ENCODE data around the gene NELL1.
"Not testable (repeated sequence)": the region's sequence is repeated elsewhere in the genome, so short reads cannot be mapped to it uniquely, and the experiment has no call there.

The NELL1 gene

GRCh38 chr11:20821046-20821445, 151.7 kb downstream of the NELL1 start:
- no peaks in the 10 kb centered on the region for H3K36me3 ChIP-seq (ENCODE audit: control insufficient read depth, insufficient read depth, low read length)
- H3K27ac ChIP-seq (ENCODE audit: low read depth, low read length, severe bottlenecking), result no peak overlapping the region
- H3K9me3 ChIP-seq (ENCODE audit: control insufficient read depth, low read length), result no peaks in the 10 kb centered on the region
- H3K4me3 ChIP-seq (ENCODE audit: extremely low read depth, insufficient read depth, low read length, poor library complexity, severe bottlenecking), result no peak overlapping the region
- 88% methylated on average over 1 of the region's 2 CpGs; no CpG with 5 or more reads in 1 of the 2 experiments for WGBS, 2 experiments (ENCODE audit: insufficient coverage in 2 of 2)
- H3K4me1 ChIP-seq (ENCODE audit: control insufficient read depth, insufficient read depth, low read length, poor library complexity, severe bottlenecking), result no peaks in the 10 kb centered on the region

GRCh38 chr11:20821470-20821869, 152.1 kb downstream of the NELL1 start:
- Histone ChIP-seq H3K27ac (ENCODE audit: low read depth, low read length, severe bottlenecking) (no peak overlapping the region), H3K4me1 (ENCODE audit: control insufficient read depth, insufficient read depth, low read length, poor library complexity, severe bottlenecking) (no peaks in the 10 kb centered on the region), H3K4me3 (ENCODE audit: extremely low read depth, insufficient read depth, low read length, poor library complexity, severe bottlenecking) (no peak overlapping the region), H3K9me3 (ENCODE audit: control insufficient read depth, low read length) (no peaks in the 10 kb centered on the region), H3K36me3 (ENCODE audit: control insufficient read depth, insufficient read depth, low read length) (no peaks in the 10 kb centered on the region)

- H3K27ac ChIP-seq (ENCODE audit: low read depth, low read length, severe bottlenecking), result no peak overlapping the region
- 100% methylated on average over 1 of the region's 2 CpGs for WGBS, 2 experiments (ENCODE audit: insufficient coverage in 2 of 2)
These were observed 155.4 kb downstream of the NELL1 start for GRCh38 chr11:20824773-20825172.

GRCh38 chr11:20835561-20835960, 166.2 kb downstream of the NELL1 start:
- Histone ChIP-seq H3K27ac (ENCODE audit: low read depth, low read length, severe bottlenecking) (no peak overlapping the region), H3K4me3 (ENCODE audit: extremely low read depth, insufficient read depth, low read length, poor library complexity, severe bottlenecking) (no peak overlapping the region), H3K9me3 (ENCODE audit: control insufficient read depth, low read length) (no peaks in the 10 kb centered on the region), H3K4me1 (ENCODE audit: control insufficient read depth, insufficient read depth, low read length, poor library complexity, severe bottlenecking) (no peaks in the 10 kb centered on the region), H3K36me3 (ENCODE audit: control insufficient read depth, insufficient read depth, low read length) (no peaks in the 10 kb centered on the region)
- WGBS, 2 experiments (ENCODE audit: insufficient coverage in 2 of 2), result no CpG with 5 or more reads among the region's 3 CpGs

More at GRCh38 chr11:20824773-20825172, 155.4 kb downstream of the NELL1 start:
- no peak overlapping the region for H3K4me3 ChIP-seq (ENCODE audit: extremely low read depth, insufficient read depth, low read length, poor library complexity, severe bottlenecking)
- no peaks in the 10 kb centered on the region for H3K36me3 ChIP-seq (ENCODE audit: control insufficient read depth, insufficient read depth, low read length)
- no peaks in the 10 kb centered on the region for H3K9me3 ChIP-seq (ENCODE audit: control insufficient read depth, low read length)
- no peaks in the 10 kb centered on the region for H3K4me1 ChIP-seq (ENCODE audit: control insufficient read depth, insufficient read depth, low read length, poor library complexity, severe bottlenecking)

- 100% methylated on average over 1 of the region's 3 CpGs; no CpG with 5 or more reads in 1 of the 2 experiments for WGBS, 2 experiments (ENCODE audit: insufficient coverage in 2 of 2)
- Histone ChIP-seq H3K27ac (ENCODE audit: low read depth, low read length, severe bottlenecking) (no peak overlapping the region), H3K36me3 (ENCODE audit: control insufficient read depth, insufficient read depth, low read length) (no peaks in the 10 kb centered on the region)
These were observed 169.8 kb downstream of the NELL1 start for GRCh38 chr11:20839231-20839630.

GRCh38 chr11:20840341-20840740, 171.0 kb downstream of the NELL1 start:
- H3K4me1 ChIP-seq (ENCODE audit: control insufficient read depth, insufficient read depth, low read length, poor library complexity, severe bottlenecking), result no peaks in the 10 kb centered on the region
- no peaks in the 10 kb centered on the region for H3K9me3 ChIP-seq (ENCODE audit: control insufficient read depth, low read length)
- no peak overlapping the region for H3K27ac ChIP-seq (ENCODE audit: low read depth, low read length, severe bottlenecking)
- no peaks in the 10 kb centered on the region for H3K36me3 ChIP-seq (ENCODE audit: control insufficient read depth, insufficient read depth, low read length)
- H3K4me3 ChIP-seq (ENCODE audit: extremely low read depth, insufficient read depth, low read length, poor library complexity, severe bottlenecking), result no peak overlapping the region
- WGBS, 2 experiments (ENCODE audit: insufficient coverage in 2 of 2), result no CpG with 5 or more reads among the region's 1 CpG

More at GRCh38 chr11:20839231-20839630, 169.8 kb downstream of the NELL1 start:
- no peaks in the 10 kb centered on the region for H3K9me3 ChIP-seq (ENCODE audit: control insufficient read depth, low read length)
- no peak overlapping the region for H3K4me3 ChIP-seq (ENCODE audit: extremely low read depth, insufficient read depth, low read length, poor library complexity, severe bottlenecking)
- no peaks in the 10 kb centered on the region for H3K4me1 ChIP-seq (ENCODE audit: control insufficient read depth, insufficient read depth, low read length, poor library complexity, severe bottlenecking)

- WGBS, 2 experiments (ENCODE audit: insufficient coverage in 2 of 2), result 86 to 100% methylated on average over 1 to 2 of the region's 2 CpGs
- Histone ChIP-seq H3K36me3 (ENCODE audit: control insufficient read depth, insufficient read depth, low read length) (no peaks in the 10 kb centered on the region), H3K4me3 (ENCODE audit: extremely low read depth, insufficient read depth, low read length, poor library complexity, severe bottlenecking) (no peak overlapping the region), H3K4me1 (ENCODE audit: control insufficient read depth, insufficient read depth, low read length, poor library complexity, severe bottlenecking) (no peaks in the 10 kb centered on the region), H3K27ac (ENCODE audit: low read depth, low read length, severe bottlenecking) (no peak overlapping the region), H3K9me3 (ENCODE audit: control insufficient read depth, low read length) (no peaks in the 10 kb centered on the region)
These were observed 174.8 kb downstream of the NELL1 start for GRCh38 chr11:20844216-20844615.

GRCh38 chr11:20844630-20845029, 175.2 kb downstream of the NELL1 start:
- Histone ChIP-seq H3K4me3 (ENCODE audit: extremely low read depth, insufficient read depth, low read length, poor library complexity, severe bottlenecking) (no peak overlapping the region), H3K27ac (ENCODE audit: low read depth, low read length, severe bottlenecking) (no peak overlapping the region), H3K9me3 (ENCODE audit: control insufficient read depth, low read length) (no peaks in the 10 kb centered on the region), H3K36me3 (ENCODE audit: control insufficient read depth, insufficient read depth, low read length) (no peaks in the 10 kb centered on the region), H3K4me1 (ENCODE audit: control insufficient read depth, insufficient read depth, low read length, poor library complexity, severe bottlenecking) (no peaks in the 10 kb centered on the region)
- WGBS, 2 experiments (ENCODE audit: insufficient coverage in 2 of 2), result 80 to 92% methylated on average over 2 of the region's 2 CpGs

GRCh38 chr11:20854215-20854955, 185.0 kb downstream of the NELL1 start:
- Histone ChIP-seq H3K36me3 (ENCODE audit: control insufficient read depth, insufficient read depth, low read length) (no peaks in the 10 kb centered on the region), H3K4me3 (ENCODE audit: extremely low read depth, insufficient read depth, low read length, poor library complexity, severe bottlenecking) (no peak overlapping the region)

GRCh38 chr11:20861322-20861721, 191.9 kb downstream of the NELL1 start:
- 96 to 100% methylated on average over 1 to 2 of the region's 2 CpGs for WGBS, 2 experiments (ENCODE audit: insufficient coverage in 2 of 2)
- H3K4me1 ChIP-seq (ENCODE audit: control insufficient read depth, insufficient read depth, low read length, poor library complexity, severe bottlenecking), result no peaks in the 10 kb centered on the region
- H3K9me3 ChIP-seq (ENCODE audit: control insufficient read depth, low read length), result no peaks in the 10 kb centered on the region
- H3K4me3 ChIP-seq (ENCODE audit: extremely low read depth, insufficient read depth, low read length, poor library complexity, severe bottlenecking), result no peak overlapping the region
- no peaks in the 10 kb centered on the region for H3K36me3 ChIP-seq (ENCODE audit: control insufficient read depth, insufficient read depth, low read length)
- no peak overlapping the region for H3K27ac ChIP-seq (ENCODE audit: low read depth, low read length, severe bottlenecking)

More at GRCh38 chr11:20854215-20854955, 185.0 kb downstream of the NELL1 start:
- Histone ChIP-seq H3K9me3 (ENCODE audit: control insufficient read depth, low read length) (no peaks in the 10 kb centered on the region), H3K4me1 (ENCODE audit: control insufficient read depth, insufficient read depth, low read length, poor library complexity, severe bottlenecking) (no peaks in the 10 kb centered on the region), H3K27ac (ENCODE audit: low read depth, low read length, severe bottlenecking) (no peak overlapping the region)
- WGBS, 2 experiments (ENCODE audit: insufficient coverage in 2 of 2), result 78% methylated on average over 1 of the region's 1 CpG; no CpG with 5 or more reads in 1 of the 2 experiments

GRCh38 chr11:20862263-20862662, 192.9 kb downstream of the NELL1 start:
- not testable (repeated sequence) for H3K36me3 ChIP-seq (ENCODE audit: control insufficient read depth, insufficient read depth, low read length); H3K27ac ChIP-seq (ENCODE audit: low read depth, low read length, severe bottlenecking); H3K4me1 ChIP-seq (ENCODE audit: control insufficient read depth, insufficient read depth, low read length, poor library complexity, severe bottlenecking); H3K9me3 ChIP-seq (ENCODE audit: control insufficient read depth, low read length); H3K4me3 ChIP-seq (ENCODE audit: extremely low read depth, insufficient read depth, low read length, poor library complexity, severe bottlenecking)
- WGBS, 2 experiments (ENCODE audit: insufficient coverage in 2 of 2), result no CpG with 5 or more reads among the region's 6 CpGs

All from mesodermal cell (in vitro differentiated cells).